ENCODE results near the gene CCSAP.
"Not testable (repeated sequence)": the region's sequence is repeated elsewhere in the genome, so short reads cannot be mapped to it uniquely, and the experiment has no call there.

Gene CCSAP

DNA sequence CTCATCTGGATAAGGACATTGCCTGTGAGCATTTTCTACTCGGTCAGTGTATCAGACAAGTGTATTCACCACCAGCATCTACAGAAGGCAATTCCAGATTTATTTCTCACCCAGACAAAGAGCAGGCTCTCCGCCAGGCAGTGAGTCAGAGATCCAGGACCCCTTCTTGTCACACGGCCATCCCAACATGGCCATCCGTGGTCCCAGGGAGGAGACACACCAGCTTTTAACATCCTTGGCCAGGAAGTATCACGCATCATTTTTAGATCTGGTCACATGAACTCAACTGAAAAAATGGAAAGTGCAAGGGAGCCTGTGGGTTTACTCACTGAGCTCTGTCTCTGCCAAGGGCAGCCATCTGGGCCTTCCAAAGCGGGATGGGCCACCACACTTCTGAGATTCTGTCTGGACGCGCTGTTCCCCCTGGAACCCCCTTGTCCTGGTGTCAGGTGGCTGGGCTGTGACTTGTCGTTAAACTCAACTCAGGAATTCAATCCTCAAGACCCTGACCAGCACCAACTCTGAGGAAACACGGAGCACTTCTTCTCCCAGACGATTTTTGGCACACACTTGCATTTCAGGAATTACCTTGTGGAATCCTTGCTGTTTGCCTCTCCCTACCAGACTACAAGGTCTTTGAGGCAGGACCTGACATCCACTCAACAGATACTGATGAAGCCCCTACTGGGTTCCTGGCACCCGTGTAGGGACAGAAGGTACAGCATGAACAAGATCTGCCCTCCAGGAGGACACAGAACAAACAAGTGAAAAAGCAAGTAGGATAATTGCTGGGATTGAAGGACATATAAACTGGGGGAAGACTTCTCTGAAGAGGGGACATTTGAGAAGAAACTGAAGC lies 21.6 kb upstream of the CCSAP start:
- no peak for DNase-seq

DNA sequence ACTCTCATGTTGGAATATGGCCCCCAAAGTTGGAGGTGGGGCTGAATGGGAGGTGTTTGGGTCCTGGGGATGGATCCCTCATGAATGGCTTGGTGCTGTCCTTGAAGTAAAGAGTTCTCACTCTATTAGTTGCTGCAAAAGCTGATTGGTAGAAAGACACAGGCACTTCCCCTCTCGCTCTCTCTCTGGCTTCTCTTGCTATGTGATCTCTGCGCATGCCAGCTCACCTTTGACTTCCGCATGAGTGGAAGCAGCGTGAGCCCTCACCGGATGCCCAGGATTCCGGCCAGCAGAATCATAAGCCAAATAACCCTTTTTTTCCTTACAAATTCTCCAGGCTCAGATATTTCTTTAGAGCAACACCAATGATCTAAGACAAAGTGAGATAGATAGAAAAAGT lies 20.9 kb upstream of the CCSAP start:
- no peak for DNase-seq

DNA sequence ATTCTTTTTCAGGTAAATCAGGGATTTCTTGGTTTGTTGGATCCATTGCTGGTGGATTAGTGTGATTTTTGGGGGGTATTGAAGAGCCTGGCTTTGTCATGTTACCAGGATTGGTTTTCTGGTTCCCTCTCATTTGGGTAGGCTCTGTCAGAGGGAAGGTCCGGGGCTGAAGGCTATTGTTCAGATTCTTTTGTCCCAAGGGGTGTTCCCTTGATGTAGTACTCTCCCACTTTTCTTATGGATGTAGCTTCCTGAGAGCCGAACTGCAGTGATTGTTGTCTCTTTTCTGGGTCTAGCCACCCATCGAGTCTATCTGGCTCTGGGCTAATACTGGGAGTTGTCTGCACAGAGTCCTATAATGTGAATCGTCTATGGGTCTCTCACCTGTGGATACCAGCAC lies 17.6 kb upstream of the CCSAP start:
- DNase-seq = no peak

DNA sequence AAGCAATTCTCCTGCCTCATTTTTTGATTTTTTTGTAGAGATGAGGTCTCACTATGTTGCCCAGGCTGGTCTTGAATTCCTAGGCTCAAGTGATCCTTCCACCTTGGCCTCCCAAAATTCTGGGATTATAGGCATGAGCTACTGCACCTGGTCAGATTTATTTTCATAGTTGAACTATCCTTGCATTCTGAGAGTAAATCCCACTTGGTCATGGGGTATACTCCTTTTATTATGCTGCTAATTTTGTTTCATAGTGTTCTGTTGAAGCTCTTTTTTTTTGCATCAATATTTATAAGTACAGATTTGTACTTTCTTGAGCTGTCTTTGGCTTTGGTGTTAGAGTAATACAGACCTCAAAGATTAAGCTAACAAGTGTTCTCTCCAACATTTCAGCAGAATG lies 12.8 kb upstream of the CCSAP start:
- no peak for DNase-seq

DNA sequence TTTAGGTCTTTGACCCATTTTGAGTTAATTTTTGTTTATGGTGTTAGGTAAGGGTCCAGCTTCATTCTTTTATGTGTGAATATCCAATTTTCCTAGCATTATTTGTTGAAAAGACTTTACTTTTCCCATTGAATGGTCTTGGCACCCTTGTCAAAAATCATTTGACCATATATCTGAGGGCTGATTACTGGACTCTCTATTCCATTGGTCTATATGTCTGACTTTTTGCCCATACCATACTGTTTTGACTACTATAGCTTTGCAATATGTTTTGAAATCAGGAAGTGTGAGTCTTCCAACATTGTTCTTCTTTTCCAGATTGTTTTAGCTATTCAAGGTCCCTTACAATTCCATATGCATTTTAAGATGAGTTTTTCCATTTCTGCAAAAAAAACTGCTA lies 11.4 kb upstream of the CCSAP start:
- DNase-seq = no peak

DNA sequence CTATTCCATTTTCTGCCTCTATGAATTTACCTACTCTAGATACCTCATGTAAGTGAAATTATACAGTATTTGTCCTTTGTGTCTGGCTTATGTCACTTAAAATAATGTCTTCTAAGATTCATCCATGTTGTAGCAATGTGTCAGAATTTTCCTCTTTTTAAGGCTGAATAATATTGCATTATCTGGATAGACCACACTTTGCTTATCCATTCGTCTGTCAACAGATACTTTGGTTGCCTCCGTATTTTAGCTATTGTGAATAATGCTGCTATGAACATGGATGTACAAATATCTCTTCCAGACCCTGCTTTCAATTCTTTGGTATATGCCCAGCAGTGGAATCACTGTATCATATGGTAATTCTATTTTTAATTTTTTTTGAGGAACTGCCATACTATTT lies 10.1 kb upstream of the CCSAP start:
- DNase-seq = no peak

DNA sequence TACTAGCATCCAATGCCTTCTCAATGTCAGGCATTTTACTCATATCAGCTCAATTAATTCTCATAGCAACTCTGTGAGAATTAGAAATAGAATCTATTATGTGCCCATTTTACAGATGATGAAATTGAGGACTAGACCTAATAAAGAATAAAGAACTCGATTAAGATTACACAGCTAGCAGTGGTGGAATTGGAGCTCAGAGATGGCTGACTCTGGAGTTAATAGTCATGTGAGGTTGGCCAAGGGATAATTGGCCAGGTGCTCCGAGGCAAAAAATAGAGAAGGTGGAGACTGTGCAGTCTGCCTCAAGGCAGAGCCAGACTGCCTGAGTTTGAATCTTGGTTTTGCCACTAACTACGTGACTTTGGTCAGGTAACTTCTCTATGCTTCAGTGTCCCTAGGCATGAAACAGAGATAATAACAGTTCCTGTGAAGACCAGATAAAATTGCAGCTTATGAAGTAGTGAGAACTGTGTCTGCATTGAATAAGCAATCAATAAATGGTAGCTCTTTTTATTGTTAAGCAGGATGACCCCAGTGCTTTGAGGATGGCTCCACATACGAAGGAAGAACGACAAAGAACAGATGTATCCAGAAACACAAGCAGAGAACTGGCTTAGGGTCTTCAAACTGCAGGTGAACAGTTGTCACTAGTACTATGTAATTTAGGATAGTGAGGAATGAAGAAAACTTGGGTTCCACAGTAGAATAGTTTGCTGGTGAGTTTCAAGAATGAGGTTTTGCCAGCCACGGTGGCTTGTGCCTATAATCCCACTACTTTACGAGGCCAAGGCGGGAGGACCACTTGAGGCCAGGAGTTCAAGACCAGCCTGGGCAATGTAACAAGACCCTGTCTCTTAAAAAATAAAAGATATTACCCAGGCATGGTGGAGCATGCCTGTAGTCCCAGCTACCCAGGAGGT lies 6.9 kb upstream of the CCSAP start:
- no peak for DNase-seq

DNA sequence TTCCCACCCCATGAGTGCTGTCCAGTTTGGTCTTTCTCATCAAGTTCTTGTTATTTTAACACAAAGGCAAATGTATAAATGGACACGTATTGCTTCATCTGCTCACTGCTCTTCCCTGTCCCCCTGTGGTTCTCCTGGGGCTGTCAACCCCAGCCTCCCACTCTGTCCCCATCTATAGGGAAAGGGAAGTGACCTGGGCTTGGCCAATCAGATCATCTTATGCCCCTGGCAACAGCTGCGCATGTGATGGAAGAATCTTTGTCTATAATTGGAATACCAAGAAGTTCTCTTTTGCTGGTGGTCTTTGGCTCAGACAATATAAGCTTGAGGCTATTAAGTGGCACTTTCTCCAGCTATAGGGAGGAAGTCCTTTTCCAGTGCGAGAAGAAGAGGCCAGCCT lies 4.7 kb upstream of the CCSAP start:
- DNase-seq = no peak

DNA sequence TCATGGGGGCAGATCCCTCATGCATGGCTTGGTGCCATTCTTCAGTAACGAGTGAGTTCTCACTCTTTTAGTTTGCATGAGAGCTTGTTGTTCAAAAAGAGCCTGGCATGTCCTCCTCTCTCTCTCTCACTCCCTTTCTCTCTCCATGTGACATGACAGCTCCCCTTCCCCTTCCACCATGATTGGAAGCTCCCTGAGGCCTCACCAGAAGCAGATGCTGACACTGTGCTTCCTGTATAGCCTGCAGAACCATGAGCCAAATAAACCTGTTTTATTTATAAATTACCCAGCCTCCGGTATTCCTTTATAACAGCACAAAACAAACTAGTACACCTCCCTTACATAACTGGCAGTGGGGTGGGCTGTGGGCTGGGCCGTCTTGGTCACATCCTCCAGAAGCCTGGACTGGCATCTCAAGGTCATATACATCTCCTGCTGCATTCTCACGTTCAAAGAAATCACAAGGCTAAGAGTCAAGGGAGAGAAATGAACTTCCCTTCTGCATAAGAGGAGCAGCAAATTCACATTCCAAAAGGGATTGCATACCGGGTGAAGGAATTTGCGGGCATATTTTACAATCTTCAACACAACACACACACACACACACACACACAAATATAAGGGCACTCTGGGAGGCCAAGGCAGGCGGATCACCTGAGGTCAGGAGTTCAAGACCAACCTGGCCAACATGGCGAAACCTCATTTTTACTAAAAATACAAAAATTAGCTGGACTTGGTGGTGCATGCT lies 2.3 kb upstream of the CCSAP start:
- DNase-seq = no peak

DNA sequence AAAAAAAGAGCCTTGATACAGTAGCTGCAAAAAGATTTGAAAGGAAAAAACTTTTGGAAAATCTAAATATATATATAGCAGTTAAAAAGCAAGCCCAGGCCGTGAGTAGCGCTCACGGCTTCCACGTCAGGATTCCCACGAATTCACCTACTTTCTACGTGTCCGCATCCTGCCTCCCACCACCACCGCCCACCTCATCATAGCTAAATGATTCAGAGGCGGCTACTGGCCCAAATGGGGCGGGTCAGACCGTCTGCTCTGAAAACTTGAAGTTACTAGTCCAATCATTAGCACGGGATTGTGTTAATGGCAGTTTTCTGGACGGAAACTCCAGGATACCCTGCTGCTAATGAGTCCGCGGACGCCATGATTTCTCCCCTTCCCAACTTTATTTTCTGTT lies 1.3 kb upstream of the CCSAP start:
- DNase-seq = no peak

DNA sequence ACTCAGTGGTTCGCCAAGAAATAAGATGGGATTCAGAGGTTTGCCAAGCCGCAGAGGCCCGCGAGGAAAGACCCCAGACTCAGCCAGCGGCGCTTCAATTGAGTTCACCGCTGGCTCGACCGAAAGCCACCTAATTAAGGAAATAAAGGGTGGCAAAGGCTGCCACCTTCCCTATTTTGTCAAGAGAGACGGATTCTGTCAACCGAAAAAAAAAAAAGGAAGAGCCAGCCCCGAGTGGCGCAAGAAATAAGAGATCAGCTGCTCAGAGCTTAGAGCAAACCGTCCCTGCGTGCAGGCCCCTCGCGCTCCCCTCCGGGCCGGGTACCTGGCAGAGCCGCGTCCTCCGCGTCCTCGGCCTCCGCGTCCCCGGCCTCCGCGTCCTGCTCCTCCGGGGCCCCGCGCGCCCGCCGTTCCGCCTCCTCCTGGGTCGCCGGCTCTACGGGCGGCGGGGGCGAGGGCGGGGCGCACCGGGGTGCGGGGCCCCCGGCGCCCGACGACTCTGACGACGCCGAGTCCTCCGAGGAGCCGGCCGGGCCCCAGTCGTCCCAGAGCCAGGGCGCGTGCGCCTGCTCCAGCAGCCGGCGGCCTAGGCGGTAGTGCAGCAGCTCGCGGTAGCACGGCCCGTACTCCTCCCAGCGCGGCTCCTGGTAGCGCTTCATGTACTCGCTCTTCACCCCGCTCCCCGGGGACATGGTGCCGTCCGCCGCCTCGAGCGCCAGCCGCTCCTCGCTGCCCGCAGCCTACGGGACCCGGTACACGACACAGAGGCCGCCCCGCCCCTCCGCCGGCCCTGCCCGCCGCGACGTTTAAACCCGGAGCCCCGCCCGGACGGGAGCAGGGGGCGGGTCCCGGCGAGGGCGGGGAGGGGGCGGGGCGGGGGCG lies 832 bp downstream of the CCSAP start:
- DNase-seq = peak; percentile 84

DNA sequence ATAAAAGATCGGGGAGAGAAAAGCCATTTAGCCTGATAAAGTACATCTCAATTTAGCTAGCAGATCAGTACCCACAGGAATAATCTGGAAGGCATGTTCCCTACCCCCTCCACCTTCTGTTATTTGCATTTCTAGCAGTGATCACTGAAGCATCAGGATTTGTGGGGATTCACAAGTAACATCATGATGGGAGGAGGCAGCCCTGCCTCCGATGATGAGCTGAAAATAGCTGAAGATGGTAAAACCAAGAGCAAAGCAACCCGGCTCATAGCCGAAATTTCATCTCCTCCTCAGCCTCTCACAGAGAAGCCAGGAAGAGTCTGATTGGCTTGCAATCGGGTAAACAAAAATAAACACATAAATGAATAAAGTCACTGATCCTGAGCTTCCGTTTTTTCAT lies 2.4 kb downstream of the CCSAP start:
- DNase-seq = no peak

DNA sequence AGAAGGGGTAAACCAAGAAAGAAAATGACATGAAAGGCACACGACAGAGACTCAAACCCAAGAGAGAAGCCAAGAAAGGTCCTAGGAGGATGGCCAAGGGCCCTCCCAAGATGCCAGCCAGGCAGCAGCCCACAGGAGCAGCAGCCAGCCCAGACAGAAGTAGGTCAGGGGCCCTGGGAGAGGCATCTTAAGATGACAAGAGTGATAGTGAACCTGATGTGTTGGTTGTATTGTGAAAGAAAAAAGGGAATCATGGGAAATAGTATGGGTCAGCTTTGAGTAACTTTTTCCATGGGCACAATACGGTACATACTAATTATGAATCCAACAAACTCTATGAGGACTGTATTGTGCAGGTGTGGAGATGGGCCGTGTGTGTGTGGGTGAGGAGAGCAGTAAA lies 3.3 kb downstream of the CCSAP start:
- DNase-seq = no peak

DNA sequence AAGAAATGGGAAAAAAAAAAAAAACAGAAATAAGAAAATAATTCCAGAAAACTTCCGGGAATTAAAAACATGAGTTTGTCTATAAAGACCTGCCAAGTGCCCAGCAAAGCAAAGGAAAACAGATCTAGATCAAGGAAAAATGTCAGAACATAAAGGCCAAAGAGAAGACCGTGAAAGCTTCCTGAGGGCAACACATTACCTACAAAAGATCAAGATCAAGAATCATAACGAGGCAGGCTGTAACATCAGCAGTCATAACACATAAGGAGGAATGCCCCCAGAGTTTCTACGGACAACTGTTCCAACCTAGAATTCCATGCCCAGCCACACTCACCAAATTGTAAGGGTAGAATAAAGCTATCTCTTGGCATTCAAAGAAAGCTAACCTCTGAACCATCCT lies 3.8 kb downstream of the CCSAP start:
- no peak for DNase-seq

DNA sequence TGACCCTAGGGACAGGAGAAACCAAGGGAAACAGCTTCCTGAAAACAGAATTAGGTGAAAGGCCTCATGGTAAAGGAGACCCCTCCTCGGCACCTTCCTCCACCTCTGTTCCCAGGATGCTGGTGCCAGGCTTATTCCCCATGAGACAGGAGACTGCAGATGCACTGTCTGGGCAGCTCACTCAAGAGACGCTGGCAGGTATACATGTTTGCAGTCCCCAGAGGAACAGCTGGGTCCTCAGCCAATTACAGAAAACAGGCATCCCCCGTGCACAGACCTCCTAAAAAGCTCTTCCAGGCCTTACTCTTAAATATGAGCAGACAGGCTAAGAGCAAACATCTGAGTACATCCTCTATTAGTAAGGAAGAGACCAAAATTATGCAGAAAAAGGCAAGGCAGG lies 6.5 kb downstream of the CCSAP start:
- DNase-seq = no peak

DNA sequence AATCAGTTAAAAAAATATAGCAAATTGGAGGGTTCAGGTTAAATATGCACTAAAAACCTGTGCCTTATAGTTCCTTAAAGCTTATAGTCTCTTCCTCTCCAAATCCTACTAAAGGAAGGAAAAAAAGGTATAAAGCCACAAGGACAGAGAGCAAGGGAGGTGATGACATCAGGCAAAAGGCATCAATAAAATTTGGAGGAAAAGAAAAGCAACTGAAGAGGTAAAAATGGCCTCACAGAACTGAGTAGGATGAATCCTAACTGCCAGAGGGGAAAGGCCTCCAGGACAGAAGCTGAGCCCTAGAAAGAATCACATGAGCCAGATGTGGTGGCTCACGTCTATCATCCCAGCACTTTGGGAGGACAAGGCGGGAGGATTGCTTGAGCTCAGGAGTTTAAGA lies 8.1 kb downstream of the CCSAP start:
- no peak for DNase-seq

DNA sequence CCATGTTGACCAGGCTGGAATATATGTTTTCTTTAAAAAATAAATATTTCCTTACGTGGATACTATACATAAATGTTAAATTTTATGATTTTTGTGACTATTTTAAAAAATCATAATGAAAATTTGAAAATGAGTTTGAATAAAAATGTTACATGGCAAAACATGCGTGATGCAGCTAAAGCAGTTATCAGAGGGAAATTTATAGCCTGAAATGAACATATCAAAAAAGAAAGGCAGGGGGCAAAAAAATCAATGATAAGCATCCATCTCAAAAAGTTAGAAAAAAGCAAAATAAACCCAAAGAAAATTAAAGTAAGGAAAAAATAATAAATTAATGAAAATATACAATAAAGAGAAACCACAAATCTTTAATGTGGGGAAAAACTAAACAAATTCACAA lies 8.6 kb downstream of the CCSAP start:
- DNase-seq = no peak

DNA sequence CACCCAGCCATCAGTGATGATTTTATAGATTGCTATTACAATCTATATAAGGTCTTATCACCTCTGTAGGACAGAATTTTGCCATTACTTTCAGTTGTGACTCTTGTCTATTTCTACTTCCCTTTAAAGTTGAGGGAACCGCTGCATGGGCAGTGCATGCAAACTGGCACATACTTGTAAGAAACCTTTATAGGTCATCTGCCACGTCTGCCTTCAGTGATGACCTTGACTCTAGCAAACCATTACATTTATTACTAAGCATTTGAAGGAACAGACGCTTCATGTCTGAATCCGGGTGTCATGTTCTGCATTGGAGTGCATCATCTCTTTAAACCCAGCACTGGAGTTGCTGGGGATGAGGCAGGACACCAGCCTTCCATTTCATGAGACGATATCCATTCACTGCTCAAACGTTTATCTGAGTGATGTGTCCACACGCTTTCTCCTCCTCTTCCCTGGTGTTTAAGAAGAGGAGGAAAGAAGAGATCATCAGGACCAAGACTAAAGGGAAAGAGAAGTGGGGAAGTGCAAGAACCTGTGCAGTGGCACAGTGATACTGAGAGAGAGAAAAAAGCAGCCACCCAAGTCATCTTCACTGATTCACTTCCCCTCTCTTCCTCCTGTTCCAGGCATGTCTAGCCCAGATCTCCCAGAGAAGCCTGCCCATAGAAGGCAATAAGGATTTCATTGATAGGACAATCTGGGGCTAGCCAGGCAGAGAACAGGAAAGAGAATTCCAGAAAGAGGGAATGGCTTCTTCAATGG lies 14.1 kb downstream of the CCSAP start:
- no peak for DNase-seq

DNA sequence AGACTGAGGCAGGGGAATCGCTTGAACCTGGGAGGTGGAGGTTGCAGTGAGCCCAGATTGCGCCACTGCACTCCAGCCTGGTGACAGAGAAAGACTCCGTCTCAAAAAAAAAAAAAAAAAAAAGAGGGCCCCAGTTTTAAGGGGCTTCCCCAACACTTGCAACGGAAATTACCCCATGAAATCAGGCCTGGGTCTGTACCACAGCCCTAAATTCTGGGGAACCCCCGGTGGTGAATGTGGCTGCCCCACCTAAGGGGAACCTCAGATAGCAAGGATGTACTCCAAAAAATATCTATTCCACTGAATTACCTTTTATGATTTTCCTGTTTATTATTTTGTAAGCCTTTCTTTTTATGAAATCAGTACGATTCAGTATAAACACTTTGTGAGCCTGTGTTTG lies 15.1 kb downstream of the CCSAP start:
- DNase-seq = not testable (repeated sequence)

DNA sequence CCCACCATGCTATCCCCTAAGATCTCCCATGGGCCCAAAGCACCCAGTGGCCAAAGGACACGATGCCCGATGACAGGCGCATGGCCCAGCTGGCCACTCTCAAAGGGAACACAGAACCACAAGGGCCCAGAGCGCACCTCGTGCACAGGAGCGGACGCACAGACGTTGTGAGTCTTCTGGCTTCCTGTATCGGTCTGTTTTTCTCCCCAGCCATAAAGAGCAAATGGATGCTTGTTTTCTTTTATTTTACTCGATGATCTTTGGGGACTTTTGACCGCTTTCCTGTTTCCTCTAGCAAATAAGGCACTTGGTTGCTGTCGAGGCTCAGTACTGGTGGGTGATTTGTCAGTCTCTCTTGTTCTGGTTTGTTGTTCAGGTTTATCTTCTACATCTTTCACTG lies 16.2 kb downstream of the CCSAP start:
- no peak for DNase-seq

DNA sequence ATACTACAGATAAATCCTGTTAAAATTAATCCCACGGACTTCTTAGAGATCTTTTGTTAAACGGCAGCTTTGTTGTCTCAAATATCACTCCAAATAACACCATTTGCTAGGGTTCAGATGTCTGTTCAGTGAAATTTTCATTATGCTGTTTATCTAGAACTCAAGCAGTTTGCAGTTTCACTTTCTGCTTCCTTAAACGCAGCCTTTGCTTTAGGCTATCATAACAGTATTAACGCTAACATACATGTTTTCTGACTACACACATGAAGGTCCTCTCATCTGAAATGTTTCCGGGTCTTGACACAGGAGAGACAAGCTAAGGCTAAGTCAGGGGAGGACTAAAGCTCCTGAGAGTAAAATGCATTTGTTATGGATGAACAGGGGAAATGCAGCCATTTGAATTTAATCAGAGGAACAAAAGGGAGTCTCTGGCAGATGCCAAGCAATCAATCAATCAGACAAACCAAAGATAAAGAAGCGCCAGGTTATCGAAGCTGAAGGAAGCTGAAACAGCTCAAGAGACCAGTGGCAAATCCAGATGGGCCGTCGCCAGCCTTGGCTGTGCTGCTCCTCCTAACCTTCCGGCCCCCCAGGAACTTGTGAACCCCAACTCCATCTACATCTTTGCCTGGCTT lies 16.9 kb downstream of the CCSAP start:
- DNase-seq = no peak

Measured in stimulated activated CD8-positive, alpha-beta memory T cell treated with anti-CD3 and anti-CD28 coated beads, Interleukin-4, amount 100 ng/mL, for 48 hours (primary cell).